IMR-90 (cell line): Measurements from ENCODE around the gene PITPNC1. TPM values are rescaled to one million over a fixed set of nuclear protein-coding genes. Genes with fewer than 3 reads are reported as not detected.

ENCODE experiments used
- ATAC-seq: fragments of 200-7000 bp; cut with Tn5 transposase; 2 replicates; pipeline ENCODE4 v1.9.1; 2020; ENCODE audit warnings: low read depth, mild to moderate bottlenecking, moderate library complexity
- BruUV-seq: library from RNA; stranded (reverse); fragments of 400-500 nt; replicated peaks from 2 replicates; lab custom pipeline; 2021; lab: Mats Ljungman, UMichigan
- CTCF ChIA-PET: fragments of 300-600 bp; formaldehyde crosslinking; extraction: SDS; loops from one replicate; lab custom pipeline; 2021; ENCODE audit warnings: antibody characterized with exemption; lab: Yijun Ruan, JAX
- POLR2A ChIA-PET: fragments of 300-600 bp; sonication (Branson Sonifier 250); formaldehyde crosslinking; loops from one replicate; lab custom pipeline; 2022; ENCODE audit warnings: antibody characterized with exemption; ENCODE audit not compliant: unreplicated experiment; lab: Charles Lee
- DNase-seq: peaks from one replicate; pipeline ENCODE4 v3.0.0; 2013
- H2AFZ ChIP-seq: replicated peaks from 2 replicates; pipeline ENCODE3; 2013; ENCODE audit warnings: low read length, mild to moderate bottlenecking; ENCODE audit not compliant: poor library complexity
- H2AK5ac ChIP-seq: 2 replicates; pipeline ENCODE4 v1.6.1; 2013; ENCODE audit warnings: low read depth, low read length, inconsistent platforms
- H2AK9ac ChIP-seq: replicated peaks from 2 replicates; pipeline ENCODE3; 2013; ENCODE audit warnings: mild to moderate bottlenecking, low read depth, low read length, moderate library complexity; ENCODE audit not compliant: poor library complexity
- H2BK120ac ChIP-seq: 2 replicates; pipeline ENCODE4 v1.6.1; 2013; ENCODE audit warnings: low read depth, low read length, inconsistent platforms
- H2BK15ac ChIP-seq: 3 replicates; pipeline ENCODE4 v1.6.1; 2013; ENCODE audit warnings: low read depth, low read length, inconsistent platforms
- H2BK20ac ChIP-seq: 2 replicates; pipeline ENCODE4 v1.6.1; 2013; ENCODE audit warnings: low read depth, mild to moderate bottlenecking, inconsistent platforms, low read length, moderate library complexity
- H2BK5ac ChIP-seq: 2 replicates; pipeline ENCODE4 v1.6.1; 2013; ENCODE audit warnings: mild to moderate bottlenecking, low read depth, low read length, inconsistent platforms; ENCODE audit not compliant: poor library complexity, severe bottlenecking
- H3K14ac ChIP-seq: replicated peaks from 2 replicates; pipeline ENCODE4 v1.6.1; 2013; ENCODE audit warnings: low read depth, low read length, inconsistent platforms
- H3K18ac ChIP-seq: 2 replicates; pipeline ENCODE4 v1.6.1; 2013; ENCODE audit warnings: low read depth, low read length, control low read depth
- H3K23ac ChIP-seq: 2 replicates; pipeline ENCODE4 v1.6.1; 2013; ENCODE audit warnings: low read depth, low read length, inconsistent platforms
- H3K27ac ChIP-seq: 2 replicates; pipeline ENCODE4 v1.5.1; 2013; ENCODE audit warnings: mild to moderate bottlenecking, control low read depth, low read length; ENCODE audit not compliant: insufficient read depth
- H3K27me3 ChIP-seq: 2 replicates; pipeline ENCODE4 v1.6.1; 2013; ENCODE audit warnings: low read length; ENCODE audit not compliant: control insufficient read depth, insufficient read depth
- H3K36me3 ChIP-seq: 2 replicates; pipeline ENCODE4 v1.6.1; 2013; ENCODE audit warnings: low read length, mixed read lengths; ENCODE audit not compliant: control insufficient read depth, insufficient read depth
- H3K4ac ChIP-seq: 2 replicates; pipeline ENCODE4 v1.6.1; 2013; ENCODE audit warnings: low read depth, low read length, inconsistent platforms
- H3K4me1 ChIP-seq: 2 replicates; pipeline ENCODE4 v1.6.1; 2013; ENCODE audit warnings: low read length, mixed read lengths; ENCODE audit not compliant: control insufficient read depth, insufficient read depth
- H3K4me2 ChIP-seq: 2 replicates; pipeline ENCODE4 v1.6.1; 2013; ENCODE audit warnings: low read depth, mild to moderate bottlenecking, control low read depth, low read length, moderate library complexity
- H3K4me3 ChIP-seq: 2 replicates; pipeline ENCODE4 v1.5.1; 2013; ENCODE audit warnings: low read depth, mild to moderate bottlenecking, control low read depth, low read length, moderate library complexity; ENCODE audit not compliant: insufficient read depth
- H3K56ac ChIP-seq: 2 replicates; pipeline ENCODE4 v1.6.1; 2013; ENCODE audit warnings: low read length, inconsistent platforms; ENCODE audit not compliant: insufficient read depth; ENCODE audit errors: extremely low read depth
- H3K79me1 ChIP-seq, 2 experiments: 2 replicates each; pipeline ENCODE4 v1.6.1; 2013; ENCODE audit warnings: low read length in 2 of 2, inconsistent platforms in 1 of 2, low read depth in 1 of 2
- H3K9ac ChIP-seq: 2 replicates; pipeline ENCODE4 v1.6.1; 2013; ENCODE audit warnings: low read depth, low read length, control low read depth
- H3K9me1 ChIP-seq: 2 replicates; pipeline ENCODE4 v1.6.1; 2013; ENCODE audit warnings: low read length, inconsistent platforms; ENCODE audit not compliant: insufficient read depth
- H3K9me3 ChIP-seq: 2 replicates; pipeline ENCODE4 v1.6.1; 2013; ENCODE audit warnings: low read length; ENCODE audit not compliant: control insufficient read depth, insufficient read depth
- H4K20me1 ChIP-seq: 2 replicates; pipeline ENCODE4 v1.6.1; 2013; ENCODE audit warnings: low read length, inconsistent platforms; ENCODE audit not compliant: insufficient read depth
- H4K5ac ChIP-seq: 2 replicates; pipeline ENCODE4 v1.6.1; 2013; ENCODE audit warnings: mild to moderate bottlenecking, low read depth, low read length, control low read depth
- H4K8ac ChIP-seq, 2 experiments: 2 replicates each; pipeline ENCODE4 v1.6.1; 2013; ENCODE audit warnings: low read depth in 2 of 2, low read length in 2 of 2, control low read depth in 1 of 2, inconsistent platforms in 1 of 2
- H4K91ac ChIP-seq: 2 replicates; pipeline ENCODE4 v1.6.1; 2013; ENCODE audit warnings: low read depth, low read length, inconsistent platforms; ENCODE audit not compliant: insufficient read depth
- CEBPB ChIP-seq: IDR thresholded peaks from 2 replicates; pipeline ENCODE4 v1.6.1; 2012; ENCODE audit warnings: low read depth, low read length, improper control_type of control experiment
- CHD1 ChIP-seq: IDR thresholded peaks from 2 replicates; pipeline ENCODE4 v1.6.1; 2012; ENCODE audit warnings: low read depth, low read length, improper control_type of control experiment
- MAZ ChIP-seq: IDR thresholded peaks from 2 replicates; pipeline ENCODE4 v1.6.1; 2012; ENCODE audit warnings: low read depth, mild to moderate bottlenecking, low read length, improper control_type of control experiment, moderate library complexity, borderline replicate concordance
- MXI1 ChIP-seq: IDR thresholded peaks from 2 replicates; pipeline ENCODE4 v1.6.1; 2012; ENCODE audit warnings: low read depth, mild to moderate bottlenecking, low read length, moderate library complexity, borderline replicate concordance
- POLR2A ChIP-seq: IDR thresholded peaks from 2 replicates; pipeline ENCODE4 v1.6.1; 2012; ENCODE audit warnings: mild to moderate bottlenecking, low read depth, low read length
- RAD21 ChIP-seq: IDR thresholded peaks from 2 replicates; pipeline ENCODE4 v1.6.1; 2012; ENCODE audit warnings: low read length, improper control_type of control experiment
- RCOR1 ChIP-seq: IDR thresholded peaks from 2 replicates; pipeline ENCODE4 v1.6.1; 2012; ENCODE audit warnings: mild to moderate bottlenecking, low read length, improper control_type of control experiment; ENCODE audit not compliant: insufficient replicate concordance
- RFX5 ChIP-seq: IDR thresholded peaks from 2 replicates; pipeline ENCODE4 v1.8.0; 2012; ENCODE audit warnings: low read depth, mild to moderate bottlenecking, low read length, moderate library complexity
- USF2 ChIP-seq: fragments of 150-350 bp; IDR thresholded peaks from 2 replicates; pipeline ENCODE4 v1.6.1; 2017; ENCODE audit warnings: mild to moderate bottlenecking, antibody characterized with exemption, low read length, low read depth
- WGBS, 2 experiments: methylation state at CpG; one replicate each; pipeline versions ENCODE4 v1.1.5 to v1.1.7; 2013; ENCODE audit warnings: missing lambda C conversion rate in 2 of 2; ENCODE audit not compliant: insufficient read length in 1 of 2; ENCODE audit errors: extremely low coverage in 2 of 2; 5-methylcytosine and 5-hydroxymethylcytosine counted together
- dilution Hi-C: fragments of 300-500 bp; cut with HindIII; formaldehyde crosslinking; loops from one replicate; pipeline ENCODE4 v1.14.3; 2018; ENCODE audit warnings: low sequenced_read_pairs; ENCODE audit not compliant: unreplicated experiment
- in situ Hi-C: fragments of 300-500 bp; cut with MboI; formaldehyde crosslinking; loops from 3 replicates; pipeline ENCODE4 v1.14.3; 2019; ENCODE audit warnings: low sequenced_read_pairs, inconsistent platforms, mixed read lengths
- intact Hi-C: fragments of 100-400 bp; cut with micrococcal nuclease; formaldehyde crosslinking; loops from 2 replicates; pipeline ENCODE4 v1.10.0; 2022
- polyA plus RNA-seq, 3 experiments: library from polyadenylated mRNA; depleted of rRNA; stranded (reverse); fragments of >200 nt; gene quantifications; 2 replicates each; pipeline ENCODE4 v1.2.3, GENCODE V29; 2012; ENCODE audit warnings: low replicate concordance in 1 of 3
- total RNA-seq: library from RNA; depleted of rRNA; stranded (reverse); fragments of >200 nt; gene quantifications from 2 replicates; pipeline ENCODE4 v1.2.3, GENCODE V29; 2012

PITPNC1 gene
- total and polyA plus RNA-seq, 2 of the 4 experiments (the other 2 are of a cell fraction) = 4.1 TPM

- WGBS, 2 experiments = 60% methylated on average over 1 of the region's 7 CpGs; no CpG with 5 or more reads in 1 of the 2 experiments
- in situ Hi-C loops (no loop called here), intact Hi-C loops (no loop called here), dilution Hi-C loops (no loop called here)
- no TSS peak for BruUV-seq
- TF ChIP-seq RFX5 (no peak), RCOR1 (no peak), CHD1 (no peak), CEBPB (no peak), MAZ (no peak), POLR2A (no peak), RAD21 (no peak), MXI1 (no peak), USF2 (no peak)
- ChIA-PET POLR2A (interaction anchor here (0.5 kb wide), 1 partner anchor 36 kb away, joined by 3 read pairs; no protein-coding TSS in a partner anchor), CTCF (interaction anchor here (0.6 to 0.9 kb wide), 2 partner anchors 83 to 216 kb away, joined by 3 to 4 read pairs; no protein-coding TSS in a partner anchor)
- DNase-seq (no peak), ATAC-seq (no peak)
- H2AK5ac ChIP-seq = no peak overlapping the region
- H2AK9ac ChIP-seq = no peak overlapping the region
- no peaks in the 10 kb centered on the region for H3K4me1 ChIP-seq
- H2AFZ ChIP-seq = no peak overlapping the region
- H3K56ac ChIP-seq = no peak overlapping the region
- H3K14ac ChIP-seq = no peak overlapping the region
- H2BK120ac ChIP-seq = no peak overlapping the region
- H3K4ac ChIP-seq = no peak overlapping the region
- no peaks in the 10 kb centered on the region for H3K79me1 ChIP-seq
- no peaks in the 10 kb centered on the region for H3K9me1 ChIP-seq
- no peak overlapping the region for H4K5ac ChIP-seq
- no peak overlapping the region for H3K4me2 ChIP-seq
- H3K36me3 ChIP-seq = no peaks in the 10 kb centered on the region
- no peak overlapping the region for H3K18ac ChIP-seq
- no peak overlapping the region for H2BK15ac ChIP-seq
- H2BK20ac ChIP-seq = no peak overlapping the region
- no peak overlapping the region for H3K9ac ChIP-seq
- H4K8ac ChIP-seq = no peak overlapping the region
- no peak overlapping the region for H4K91ac ChIP-seq
- H4K20me1 ChIP-seq = no peaks in the 10 kb centered on the region
- H3K27ac ChIP-seq = no peak overlapping the region
- no peak overlapping the region for H3K23ac ChIP-seq
- H2BK5ac ChIP-seq = no peak overlapping the region
- no peak overlapping the region for H3K4me3 ChIP-seq
- H3K9me3 ChIP-seq = no peaks in the 10 kb centered on the region
- no peaks in the 10 kb centered on the region for H3K27me3 ChIP-seq
Measured at GRCh38 chr17:67594115-67594880, 217.2 kb downstream of the PITPNC1 start.
